ENCODE data around the gene RTL5. TPM values are rescaled to one million over a fixed set of nuclear protein-coding genes. Genes with fewer than 3 reads are reported as not detected.

Gene RTL5
- total RNA-seq, 4 donors from 2014 or later: 3.7 to 6.9 (median 4.4) TPM

- TF ChIP-seq CTCF (IDR thresholded peaks at IDR 0.05): no peak
- no peak for ATAC-seq (ENCODE audit: low FRiP score)
- no peak for DNase-seq (ENCODE audit: low spot score)
Observed at GRCh38 chrX:72102126-72102525, 29.6 kb downstream of the RTL5 start.

GRCh38 chrX:72101597-72102037 is 30.1 kb downstream of the RTL5 start:
- ATAC-seq (ENCODE audit: low FRiP score) (no peak), DNase-seq (ENCODE audit: low spot score) (no peak)
- TF ChIP-seq CTCF (IDR thresholded peaks at IDR 0.05): no peak

- no peak for TF ChIP-seq CTCF (IDR thresholded peaks at IDR 0.05)
- no peak for DNase-seq (ENCODE audit: low spot score)
- ATAC-seq (ENCODE audit: low FRiP score): no peak
Observed at GRCh38 chrX:72100824-72101351, 30.8 kb downstream of the RTL5 start.

GRCh38 chrX:72100051-72100755 is 31.5 kb downstream of the RTL5 start:
- TF ChIP-seq CTCF (IDR thresholded peaks at IDR 0.05): no peak
- DNase-seq (ENCODE audit: low spot score): no peak

GRCh38 chrX:72097098-72097497 is 34.6 kb downstream of the RTL5 start:
- no peak for ATAC-seq (ENCODE audit: low FRiP score)
- DNase-seq (ENCODE audit: low spot score): no peak
- TF ChIP-seq CTCF (IDR thresholded peaks at IDR 0.05): no peak

More at GRCh38 chrX:72100051-72100755, 31.5 kb downstream of the RTL5 start:
- no peak for ATAC-seq (ENCODE audit: low FRiP score)

- DNase-seq (ENCODE audit: low spot score) (no peak), ATAC-seq (ENCODE audit: low FRiP score) (no peak)
- no peak for TF ChIP-seq CTCF (IDR thresholded peaks at IDR 0.05)
Observed at GRCh38 chrX:72095370-72095769, 36.3 kb downstream of the RTL5 start.

- DNase-seq (ENCODE audit: low spot score) (no peak), ATAC-seq (ENCODE audit: low FRiP score) (no peak)
- no peak for TF ChIP-seq CTCF (IDR thresholded peaks at IDR 0.05)
Observed at GRCh38 chrX:72094894-72095293, 36.8 kb downstream of the RTL5 start.
